Activated CD8-positive, alpha-beta memory T cell treated with anti-CD3 and anti-CD28 coated beads, Interleukin-2, amount 50 U/mL, for 24 hours (primary cell): Measurements from ENCODE around the gene IL10RA.
A peak's percentile ranks its signal among the peaks of the same experiment; 100 is the strongest.

ENCODE experiments used
- DNase-seq: peaks from one replicate; pipeline ENCODE4 v3.0.0-alpha.2; 2020; ENCODE audit errors: extremely low read depth

The IL10RA gene

DNA sequence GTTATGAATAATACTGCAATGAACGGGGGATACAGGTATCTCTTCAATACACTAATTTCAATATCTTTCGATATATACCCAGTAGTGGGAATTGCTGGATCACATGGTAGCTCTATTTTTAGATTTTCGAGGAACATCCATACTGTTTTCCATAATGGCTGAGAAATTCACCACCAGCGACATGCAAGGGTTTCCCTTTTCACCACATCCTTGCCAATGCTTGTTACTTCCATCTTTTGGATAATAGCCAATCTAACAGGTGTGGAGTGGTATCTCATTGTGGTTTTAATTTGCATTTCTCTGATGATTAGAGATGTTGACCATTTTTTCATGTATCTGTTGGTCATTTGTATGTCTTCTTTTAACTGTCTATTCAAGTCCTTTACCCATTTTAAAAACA, 5.9 kb downstream of the IL10RA start:
- DNase-seq = no peak

DNA sequence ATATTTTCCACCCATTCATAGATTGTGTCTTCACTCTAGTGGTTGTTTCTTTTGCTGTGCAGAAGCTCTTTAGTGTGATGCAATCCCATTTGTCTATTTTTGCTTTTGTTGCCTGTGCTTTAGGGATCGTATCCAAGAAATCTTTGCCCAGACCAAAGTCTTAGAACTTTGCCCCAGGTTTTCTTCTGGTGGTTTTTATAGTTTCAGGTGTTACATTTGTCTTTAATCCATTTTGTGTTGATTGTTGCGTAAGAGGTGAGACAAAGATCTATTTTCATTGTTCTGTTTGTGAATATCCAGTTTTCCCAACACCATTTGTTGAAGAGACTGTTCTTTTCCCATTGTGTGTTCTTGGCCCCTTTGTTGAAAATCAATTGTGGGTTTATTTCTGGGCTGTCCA, 6.4 kb downstream of the IL10RA start:
- DNase-seq = no peak

DNA sequence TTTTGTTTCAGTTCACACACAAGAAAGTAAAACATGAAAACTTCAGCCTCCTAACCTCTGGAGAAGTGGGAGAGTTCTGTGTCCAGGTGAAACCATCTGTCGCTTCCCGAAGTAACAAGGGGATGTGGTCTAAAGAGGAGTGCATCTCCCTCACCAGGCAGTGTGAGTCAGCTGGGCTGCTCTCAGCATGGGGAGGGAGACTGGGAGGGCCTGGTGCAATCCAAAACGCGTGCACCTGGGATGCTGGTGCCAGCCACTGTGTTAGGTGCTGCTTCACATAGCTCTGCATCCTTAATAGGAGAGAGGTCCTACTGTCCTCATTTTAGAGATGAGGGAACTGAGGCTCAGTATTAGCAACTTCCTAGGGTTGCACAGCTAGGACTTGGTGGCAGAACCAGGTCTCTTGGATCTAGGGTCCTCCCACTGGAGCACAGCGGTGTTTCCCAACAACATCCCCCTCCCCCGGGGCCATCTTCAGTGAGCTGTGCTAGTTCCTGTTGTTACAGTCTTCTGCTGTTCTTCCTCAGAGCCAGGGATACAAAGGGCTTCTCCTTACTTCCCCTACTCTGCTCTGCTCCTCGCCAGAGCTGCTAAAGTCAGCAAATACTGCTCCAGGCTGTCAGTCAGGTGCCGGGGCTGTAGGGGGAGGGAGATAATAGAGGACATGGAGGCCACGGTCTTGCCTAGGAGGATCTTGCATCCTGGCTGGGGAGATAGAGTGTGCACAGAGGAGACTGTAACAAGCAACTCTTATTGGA, 8.0 kb downstream of the IL10RA start:
- DNase-seq = no peak

DNA sequence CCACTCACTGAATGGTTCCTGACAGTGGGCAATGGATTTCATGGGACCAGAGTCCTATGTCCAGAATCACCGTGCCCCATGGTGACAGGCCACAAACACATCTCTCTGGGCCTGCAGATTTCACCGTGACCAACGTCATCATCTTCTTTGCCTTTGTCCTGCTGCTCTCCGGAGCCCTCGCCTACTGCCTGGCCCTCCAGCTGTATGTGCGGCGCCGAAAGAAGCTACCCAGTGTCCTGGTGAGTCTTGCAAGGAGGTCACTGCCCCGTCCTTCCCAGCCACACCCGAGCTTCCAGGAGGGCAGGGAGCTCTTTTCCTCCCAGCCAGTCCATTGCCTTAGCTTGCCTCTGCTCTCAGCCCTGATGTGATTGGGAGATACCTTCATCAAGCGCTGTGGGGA, 9.3 kb downstream of the IL10RA start:
- DNase-seq = no peak

DNA sequence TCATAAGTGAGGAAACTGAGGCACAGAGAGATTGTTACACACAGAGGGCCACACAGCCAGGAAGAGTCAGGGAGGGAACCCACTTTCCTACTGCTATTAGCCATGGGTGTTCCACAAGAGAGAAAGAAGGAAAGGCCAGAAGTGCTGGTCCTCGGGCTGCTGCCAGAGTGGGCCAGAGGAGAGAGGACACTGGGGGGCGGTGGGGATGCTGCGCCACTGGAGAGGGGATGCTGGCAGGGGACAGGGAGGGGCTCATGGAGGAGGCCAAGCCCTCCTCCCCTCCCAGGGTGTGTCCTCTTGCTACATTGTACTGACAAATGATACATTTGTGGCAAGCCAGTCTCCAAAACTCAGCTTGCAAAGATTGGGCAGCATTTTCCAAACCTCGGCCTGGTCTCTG, 9.9 kb downstream of the IL10RA start:
- no peak for DNase-seq

- DNase-seq = no peak
These were observed 11.2 kb downstream of the IL10RA start for GRCh38 chr11:117997406-117997805.

DNA sequence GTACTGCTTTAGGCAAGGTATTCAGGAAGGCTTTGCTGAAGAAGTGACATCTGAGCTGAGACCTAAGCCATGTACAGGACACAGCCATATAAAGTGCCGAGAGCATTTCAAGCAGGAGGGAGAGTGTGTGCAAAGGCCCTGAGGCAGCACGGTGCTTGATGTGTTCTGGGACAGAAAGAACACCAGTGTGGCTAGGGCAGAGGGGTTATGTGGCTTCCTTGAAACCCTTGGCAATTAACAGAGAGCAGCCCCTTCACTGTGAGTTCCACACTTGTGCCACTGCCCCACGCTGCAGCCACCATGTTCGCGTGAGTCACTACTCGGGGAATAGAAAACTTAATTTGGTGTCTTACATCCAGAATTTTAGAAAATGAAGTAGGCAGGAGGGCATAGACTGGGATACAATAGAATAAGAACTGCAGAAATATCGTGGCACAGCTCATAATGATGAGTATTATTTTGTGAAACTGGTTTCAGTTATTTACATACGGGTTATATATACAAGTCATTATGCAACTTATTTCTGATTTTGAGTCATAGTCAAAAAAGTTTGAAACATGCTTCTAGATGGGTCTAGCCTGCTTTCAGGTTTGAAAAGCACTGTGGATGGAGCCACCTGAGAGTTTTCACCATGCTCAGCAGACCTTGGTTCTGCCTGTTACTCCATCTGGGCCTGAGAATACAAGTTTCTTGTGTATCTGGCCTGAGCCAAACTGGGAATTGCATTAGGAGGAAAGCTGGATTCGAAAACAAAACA, 11.8 kb downstream of the IL10RA start:
- no peak for DNase-seq

GRCh38 chr11:117998664-117999353, 12.6 kb downstream of the IL10RA start:
- DNase-seq = no peak

GRCh38 chr11:117999354-117999993, 13.3 kb downstream of the IL10RA start:
- DNase-seq = no peak

DNA sequence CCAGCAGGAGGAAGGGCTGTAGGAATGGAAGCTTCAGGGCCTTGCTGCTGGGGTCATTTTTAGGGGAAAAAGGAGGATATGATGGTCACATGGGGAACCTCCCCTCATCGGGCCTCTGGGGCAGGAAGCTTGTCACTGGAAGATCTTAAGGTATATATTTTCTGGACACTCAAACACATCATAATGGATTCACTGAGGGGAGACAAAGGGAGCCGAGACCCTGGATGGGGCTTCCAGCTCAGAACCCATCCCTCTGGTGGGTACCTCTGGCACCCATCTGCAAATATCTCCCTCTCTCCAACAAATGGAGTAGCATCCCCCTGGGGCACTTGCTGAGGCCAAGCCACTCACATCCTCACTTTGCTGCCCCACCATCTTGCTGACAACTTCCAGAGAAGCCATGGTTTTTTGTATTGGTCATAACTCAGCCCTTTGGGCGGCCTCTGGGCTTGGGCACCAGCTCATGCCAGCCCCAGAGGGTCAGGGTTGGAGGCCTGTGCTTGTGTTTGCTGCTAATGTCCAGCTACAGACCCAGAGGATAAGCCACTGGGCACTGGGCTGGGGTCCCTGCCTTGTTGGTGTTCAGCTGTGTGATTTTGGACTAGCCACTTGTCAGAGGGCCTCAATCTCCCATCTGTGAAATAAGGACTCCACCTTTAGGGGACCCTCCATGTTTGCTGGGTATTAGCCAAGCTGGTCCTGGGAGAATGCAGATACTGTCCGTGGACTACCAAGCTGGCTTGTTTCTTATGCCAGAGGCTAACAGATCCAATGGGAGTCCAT, 14.1 kb downstream of the IL10RA start:
- no peak for DNase-seq

DNA sequence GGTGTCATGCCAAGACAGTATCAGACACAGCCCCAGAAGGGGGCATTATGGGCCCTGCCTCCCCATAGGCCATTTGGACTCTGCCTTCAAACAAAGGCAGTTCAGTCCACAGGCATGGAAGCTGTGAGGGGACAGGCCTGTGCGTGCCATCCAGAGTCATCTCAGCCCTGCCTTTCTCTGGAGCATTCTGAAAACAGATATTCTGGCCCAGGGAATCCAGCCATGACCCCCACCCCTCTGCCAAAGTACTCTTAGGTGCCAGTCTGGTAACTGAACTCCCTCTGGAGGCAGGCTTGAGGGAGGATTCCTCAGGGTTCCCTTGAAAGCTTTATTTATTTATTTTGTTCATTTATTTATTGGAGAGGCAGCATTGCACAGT, 14.6 kb downstream of the IL10RA start:
- DNase-seq = no peak

DNA sequence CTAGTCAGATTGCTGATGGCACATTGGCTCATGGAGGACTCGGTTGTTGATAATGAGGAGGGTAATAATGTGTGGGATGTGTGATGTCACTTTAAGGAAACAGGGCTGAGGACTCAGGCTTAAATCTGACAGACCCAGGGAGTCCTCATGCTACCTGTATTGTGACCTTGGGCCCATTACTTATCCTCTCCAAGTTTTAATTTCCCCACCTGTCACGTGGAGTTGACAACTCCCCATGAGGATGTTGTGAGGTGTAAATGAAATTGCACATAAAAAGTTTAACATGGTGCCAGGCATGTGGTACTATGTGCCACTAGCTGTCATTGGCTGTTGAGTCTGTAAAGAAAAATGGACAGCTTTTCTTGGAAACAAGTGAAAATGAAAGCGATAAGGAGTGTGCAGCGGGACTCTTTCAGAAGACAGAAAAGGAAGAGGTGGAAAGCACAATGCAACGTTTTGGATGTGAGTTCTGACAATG, 15.3 kb downstream of the IL10RA start:
- no peak for DNase-seq

DNA sequence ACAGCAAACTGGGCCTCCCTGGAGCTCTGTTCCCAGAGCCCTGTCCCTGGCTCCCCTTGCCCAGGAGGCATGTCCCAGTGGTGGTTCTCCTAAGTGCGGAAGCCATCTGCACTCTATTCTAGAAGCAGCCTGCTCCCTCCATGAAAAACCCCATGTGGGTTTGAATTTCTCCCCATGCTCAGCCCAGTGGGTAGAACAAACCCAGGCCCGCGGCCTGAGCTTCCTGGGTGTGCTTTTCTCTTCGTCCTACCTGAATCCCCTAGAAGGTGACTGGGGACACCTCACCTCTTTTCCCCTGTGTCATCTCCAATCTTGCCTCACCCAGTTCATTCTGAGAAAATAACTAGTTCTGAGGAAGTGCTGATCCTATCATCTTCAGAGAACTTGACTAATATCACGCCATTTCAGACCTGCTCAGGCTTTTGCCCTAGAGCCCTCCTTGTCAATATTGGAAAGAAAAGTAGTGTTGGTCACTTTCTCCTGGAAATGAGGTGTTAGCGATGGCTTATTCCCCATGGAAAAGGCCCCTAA, 15.9 kb downstream of the IL10RA start:
- no peak for DNase-seq

- DNase-seq = peak; percentile 64
These were observed 16.6 kb downstream of the IL10RA start for GRCh38 chr11:118002541-118003423.

DNA sequence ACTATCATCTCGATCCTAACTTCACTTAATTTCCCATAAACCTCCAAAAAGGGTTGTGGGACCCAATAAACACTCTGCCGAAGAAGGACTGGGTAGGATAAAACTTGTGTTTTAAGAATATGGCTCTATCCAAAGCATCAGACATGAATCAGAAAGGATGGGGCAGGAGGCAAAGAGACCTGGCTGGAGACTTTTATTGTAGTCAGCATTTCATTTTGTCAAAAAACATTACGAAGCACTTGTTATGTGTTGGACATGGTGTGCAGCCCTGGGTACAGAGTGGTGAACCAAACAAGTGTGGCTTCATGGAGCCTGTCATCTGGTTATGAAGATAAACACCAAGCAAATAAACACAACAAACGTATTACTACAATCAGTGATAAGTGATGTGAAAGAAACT, 17.3 kb downstream of the IL10RA start:
- no peak for DNase-seq

GRCh38 chr11:118004543-118005223, 18.5 kb downstream of the IL10RA start:
- DNase-seq = no peak

GRCh38 chr11:118005224-118006152, 19.3 kb downstream of the IL10RA start:
- DNase-seq = no peak

DNA sequence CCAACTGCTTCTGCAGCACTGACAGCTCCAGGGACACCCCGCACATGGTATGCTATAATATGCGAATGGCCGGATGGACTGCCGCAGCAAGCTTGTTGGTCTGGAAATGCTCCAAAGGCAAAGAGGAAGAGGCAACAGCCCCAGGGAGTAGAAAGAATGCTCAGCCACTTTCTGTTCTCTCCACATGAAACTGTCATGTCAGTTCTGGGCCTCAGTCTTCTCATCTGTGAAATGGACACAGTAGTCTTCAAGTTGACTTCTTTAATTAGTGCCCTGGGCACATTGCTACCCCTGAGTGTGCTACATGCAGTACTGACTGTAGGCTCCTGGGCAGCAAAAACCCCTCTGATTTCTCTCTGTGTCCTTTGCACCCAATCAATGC, 19.9 kb downstream of the IL10RA start:
- no peak for DNase-seq
